NCI-H2196 (cell line): ENCODE measurements around the gene RFFL.
"Not testable (repeated sequence)": the region's sequence is repeated elsewhere in the genome, so short reads cannot be mapped to it uniquely, and the experiment has no call there.

Experiments
- DNase-seq: peaks from one replicate; lab custom pipeline; 2025; ENCODE audit not compliant: unreplicated experiment; lab: John Stamatoyannopoulos, UW

RFFL gene

GRCh38 chr17:35011671-35012216 is 51.8 kb downstream of the RFFL start:
- peak; percentile 37 for DNase-seq

DNA sequence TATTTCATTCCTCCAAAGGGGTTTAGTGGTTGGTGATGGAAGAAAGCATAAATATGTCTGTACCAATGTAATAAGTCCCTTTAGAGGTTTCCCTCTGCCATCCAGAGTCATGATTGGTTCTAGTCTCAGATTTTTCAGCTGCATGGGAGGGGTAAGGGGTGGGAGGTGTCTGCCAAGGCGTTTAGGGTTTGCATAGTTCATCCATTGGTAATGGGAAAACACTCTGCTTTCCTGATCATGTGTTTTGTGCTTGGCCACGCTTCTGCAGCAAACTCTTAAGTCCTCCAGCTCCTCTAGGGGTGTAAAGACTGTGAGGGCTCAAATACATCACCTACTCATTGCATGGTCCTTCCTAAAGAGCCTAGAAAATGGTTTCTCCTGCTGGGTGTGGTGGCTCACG is 53.4 kb downstream of the RFFL start:
- no peak for DNase-seq

DNA sequence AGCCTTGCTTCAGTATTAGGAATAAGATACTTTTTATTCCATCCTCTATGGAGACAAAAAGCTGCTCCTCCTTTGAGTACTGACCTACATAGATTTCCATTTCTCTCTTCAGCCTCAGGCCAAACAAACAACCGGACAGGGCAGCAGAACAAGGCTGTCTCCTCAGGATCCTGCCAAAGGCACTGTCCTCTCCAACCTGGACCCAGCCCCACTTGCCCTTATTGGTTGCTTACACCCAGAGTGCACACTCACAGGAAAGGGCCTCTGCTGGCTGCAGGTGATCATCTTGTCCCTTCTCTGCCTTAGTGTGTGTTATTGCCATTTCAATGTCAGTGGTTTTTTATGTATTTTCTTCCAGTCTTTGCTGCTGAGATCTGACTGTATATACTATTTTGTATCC is 56.5 kb downstream of the RFFL start:
- no peak for DNase-seq

GRCh38 chr17:35006345-35006744 is 57.2 kb downstream of the RFFL start:
- no peak for DNase-seq

- no peak for DNase-seq
Measured at GRCh38 chr17:35003778-35004177, 59.7 kb downstream of the RFFL start.

DNA sequence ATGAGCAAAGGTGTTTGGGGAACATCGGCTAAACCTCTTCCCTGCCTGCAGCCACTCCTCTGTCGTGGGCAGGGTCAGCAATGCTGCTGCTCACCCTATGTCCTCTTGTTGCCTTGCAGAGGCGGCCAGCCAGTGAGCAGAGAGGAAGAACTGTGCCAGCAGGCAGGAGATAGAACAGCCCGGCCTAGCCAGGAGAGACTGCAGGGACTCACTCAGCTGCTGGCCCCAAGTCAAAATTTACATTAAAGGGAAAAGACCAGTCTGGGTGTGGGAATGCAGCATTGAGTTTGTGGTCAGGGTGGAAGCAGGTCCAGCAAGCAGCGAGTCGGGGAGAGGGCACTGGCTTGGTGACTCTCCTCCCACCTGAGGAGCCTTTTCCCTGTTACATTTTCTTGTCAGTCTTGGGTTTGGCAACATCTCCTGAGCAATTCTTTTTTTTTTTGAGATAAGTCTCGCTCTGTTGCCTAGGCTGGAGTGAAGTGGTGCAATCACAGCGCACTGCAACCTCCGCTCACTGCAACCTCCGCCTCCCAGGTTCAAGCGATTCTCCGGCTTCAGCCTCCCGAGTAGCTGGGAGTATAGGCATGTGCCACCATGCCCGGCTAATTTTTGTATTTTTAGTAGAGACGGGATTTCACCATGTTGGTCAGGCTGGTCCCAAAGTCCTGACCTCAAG is 60.5 kb downstream of the RFFL start:
- no peak for DNase-seq

DNA sequence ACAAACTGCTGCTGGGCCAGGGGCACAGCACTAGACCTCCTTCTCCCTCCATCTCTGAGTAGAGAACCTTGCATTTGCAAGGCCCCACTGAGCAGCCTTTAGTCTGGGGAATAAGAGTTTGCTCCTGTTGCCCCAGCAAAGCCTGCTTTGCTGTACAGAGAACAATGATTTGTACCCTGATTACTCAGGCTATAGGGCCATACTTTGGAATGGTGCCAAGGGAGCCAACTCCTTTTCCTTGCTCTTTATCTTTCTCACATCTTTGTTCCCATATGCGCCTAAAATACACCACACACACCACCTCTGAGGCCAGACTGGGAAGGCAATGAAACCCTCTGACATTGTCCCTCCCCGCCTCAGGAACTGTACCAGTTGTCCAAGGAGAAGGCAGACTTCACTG is 62.0 kb downstream of the RFFL start:
- no peak for DNase-seq

DNA sequence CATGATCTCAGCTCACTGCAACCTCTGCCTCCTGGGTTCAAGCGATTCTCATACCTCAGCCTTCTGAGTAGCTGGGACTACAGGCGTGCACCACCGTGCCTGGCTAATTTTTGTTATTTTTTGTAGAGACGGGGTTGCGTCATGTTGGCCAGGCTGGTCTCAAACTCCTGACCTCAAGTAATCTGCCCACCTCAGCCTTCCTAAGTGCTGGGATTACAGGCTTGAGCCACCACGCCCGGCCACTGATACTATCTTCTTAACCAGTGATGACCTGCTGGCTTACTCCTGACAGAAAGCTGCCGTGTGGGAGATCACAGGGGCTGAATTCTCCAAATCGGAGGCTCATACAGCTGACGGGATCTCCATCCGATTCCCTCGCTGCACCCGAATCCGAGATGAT is 62.5 kb downstream of the RFFL start:
- DNase-seq, result not testable (repeated sequence)

- no peak for DNase-seq
Measured at GRCh38 chr17:34999456-34999855, 64.1 kb downstream of the RFFL start.

DNA sequence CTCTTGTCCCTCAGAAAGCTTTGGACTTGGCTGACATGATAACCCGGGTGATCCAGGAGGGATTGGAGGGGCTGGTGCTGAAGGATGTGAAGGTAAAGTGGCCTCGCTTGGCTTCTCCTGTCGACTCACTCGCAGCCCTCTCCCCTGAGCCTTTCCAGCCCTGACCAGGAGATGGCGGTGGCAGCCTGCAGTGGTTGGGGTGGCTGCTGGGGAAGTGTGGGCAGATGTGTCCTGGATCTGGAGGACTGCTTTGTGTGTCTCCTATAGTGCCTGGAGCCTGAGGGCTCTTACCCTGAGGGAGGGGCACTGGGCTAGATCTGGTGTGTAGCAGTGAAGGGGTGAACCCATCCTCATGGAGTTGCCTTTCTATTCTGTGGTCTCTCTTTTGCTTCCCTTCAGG is 65.3 kb downstream of the RFFL start:
- peak; percentile 37 for DNase-seq

GRCh38 chr17:34997355-34997862 is 66.1 kb downstream of the RFFL start:
- DNase-seq, result peak; percentile 42

DNA sequence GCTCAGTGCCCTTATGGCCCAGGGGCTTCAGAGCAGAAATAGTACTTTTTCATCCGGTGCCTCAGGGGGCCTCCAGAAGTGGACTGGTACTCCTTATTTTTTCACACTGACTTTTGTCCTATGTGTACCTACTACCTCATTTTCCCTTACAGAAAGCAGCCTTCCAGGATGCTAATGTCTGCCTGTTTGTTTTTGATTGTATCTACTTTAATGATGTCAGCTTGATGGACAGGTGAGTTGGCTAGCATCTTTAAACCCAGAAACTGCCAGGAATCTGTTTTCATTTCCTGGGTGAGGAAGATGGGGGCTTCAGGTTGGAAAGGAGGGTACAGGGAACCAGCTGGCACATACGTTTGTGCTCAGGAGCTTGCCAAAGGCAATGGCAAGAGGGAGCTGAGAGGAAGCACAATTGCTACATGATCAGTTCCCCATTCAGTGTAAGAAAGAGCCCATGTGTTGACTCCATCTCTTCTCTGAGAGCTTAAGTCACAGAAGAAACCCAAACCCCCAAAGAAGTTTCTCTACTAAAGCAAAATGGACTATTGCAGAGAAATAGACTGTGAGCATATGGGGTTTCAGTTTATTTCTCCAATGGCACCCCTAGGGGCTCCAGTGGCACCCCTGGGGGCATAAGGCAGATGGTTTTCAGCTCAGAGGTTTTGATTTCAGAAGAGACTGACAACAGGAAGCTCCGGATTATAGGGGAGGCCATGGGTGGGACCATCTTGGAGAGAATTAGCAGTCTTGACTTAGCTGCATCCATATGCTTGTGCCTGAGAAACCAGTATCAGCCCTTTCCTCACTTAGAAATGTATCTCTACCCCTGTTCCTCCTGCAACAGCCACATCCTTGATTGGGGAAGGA is 66.9 kb downstream of the RFFL start:
- DNase-seq, result no peak

DNA sequence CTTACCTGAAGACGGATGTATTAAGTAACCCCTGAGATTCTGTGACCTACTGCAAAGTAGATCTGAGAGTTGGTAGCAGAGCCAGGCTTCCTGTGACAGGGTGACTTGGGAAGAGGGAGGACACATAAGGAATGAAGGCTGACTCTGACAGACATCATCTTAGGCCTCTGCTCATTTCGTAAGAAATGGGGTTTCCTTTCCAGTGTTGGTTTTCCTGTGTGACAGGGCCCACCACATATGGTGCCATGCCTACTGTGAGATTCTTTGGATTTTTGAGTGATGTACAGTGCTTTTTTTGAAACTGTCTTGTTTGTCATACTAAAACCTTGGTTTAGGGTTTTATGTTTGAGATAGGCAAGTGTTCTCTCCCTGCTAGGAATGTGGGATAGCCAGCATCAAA is 70.5 kb downstream of the RFFL start:
- no peak for DNase-seq

- no peak for DNase-seq
Measured at GRCh38 chr17:34991606-34992005, 71.9 kb downstream of the RFFL start.

GRCh38 chr17:34990921-34991365 is 72.6 kb downstream of the RFFL start:
- DNase-seq, result peak; percentile 25

- no peak for DNase-seq
Measured at GRCh38 chr17:34989473-34989872, 74.0 kb downstream of the RFFL start.

DNA sequence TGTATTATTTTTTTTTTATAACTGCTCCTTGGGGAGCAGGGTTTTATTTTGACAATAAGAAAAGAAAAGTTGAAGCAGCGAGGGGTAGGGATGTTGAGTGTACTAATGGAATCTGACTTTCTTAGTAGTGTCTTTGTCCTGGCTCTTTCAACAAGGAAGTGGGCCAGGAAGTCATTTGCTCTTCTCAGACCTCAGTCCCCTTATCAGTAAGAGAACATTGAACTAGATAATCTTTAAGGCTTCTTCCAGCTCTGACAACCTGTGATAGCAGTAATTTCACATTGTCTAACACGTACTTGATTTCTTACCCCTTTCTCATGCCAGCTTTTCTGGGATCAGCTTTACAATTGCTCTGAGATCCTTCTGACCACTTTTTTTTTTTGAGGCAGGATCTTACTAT is 74.9 kb downstream of the RFFL start:
- DNase-seq, result no peak

GRCh38 chr17:34987232-34987631 is 76.3 kb downstream of the RFFL start:
- no peak for DNase-seq

- DNase-seq, result no peak
Measured at GRCh38 chr17:34981538-34982241, 81.8 kb downstream of the RFFL start.

GRCh38 chr17:34980681-34981537 is 82.6 kb downstream of the RFFL start:
- peak; percentile 20 for DNase-seq
